Measurements from ENCODE around the gene LRRC36.

- TF ChIP-seq CTCF (IDR thresholded peaks at IDR 0.05; ENCODE audit: borderline replicate concordance, extremely low read depth, low read length, poor library complexity, severe bottlenecking) (no peak), EZH2 (IDR thresholded peaks at IDR 0.05; ENCODE audit: borderline replicate concordance, low read depth, low read length, severe bottlenecking) (no peak)
These were observed 14.8 kb upstream of the LRRC36 start for GRCh38 chr16:67311607-67312488.
